ENCODE measurements around the gene ZNF564.
"Not testable (repeated sequence)": the region's sequence is repeated elsewhere in the genome, so short reads cannot be mapped to it uniquely, and the experiment has no call there.

ZNF564 gene

GRCh38 chr19:12496480-12496879 is 54.8 kb downstream of the ZNF564 start:
- no peak for DNase-seq (ENCODE audit: low read depth)

GRCh38 chr19:12495002-12495802 is 56.1 kb downstream of the ZNF564 start:
- peak; percentile 63 for DNase-seq (ENCODE audit: low read depth)

- no peak for DNase-seq (ENCODE audit: low read depth)
Observed at GRCh38 chr19:12494260-12494860, 56.9 kb downstream of the ZNF564 start.

GRCh38 chr19:12486265-12486783 is 65.0 kb downstream of the ZNF564 start:
- not testable (repeated sequence) for DNase-seq (ENCODE audit: low read depth)

GRCh38 chr19:12485571-12485970 is 65.7 kb downstream of the ZNF564 start:
- no peak for DNase-seq (ENCODE audit: low read depth)

- DNase-seq (ENCODE audit: low read depth): no peak
Observed at GRCh38 chr19:12485052-12485416, 66.2 kb downstream of the ZNF564 start.

- DNase-seq (ENCODE audit: low read depth): peak; percentile 62
Observed at GRCh38 chr19:12484371-12485051, 66.8 kb downstream of the ZNF564 start, which contains the start of gene ZNF709. TSS of gene ZNF709 (minus strand) at chr19:12484816. CDS start at chr19:12484657, 159 bp downstream.

- DNase-seq (ENCODE audit: low read depth): no peak
Observed at GRCh38 chr19:12484011-12484370, 67.3 kb downstream of the ZNF564 start.

GRCh38 chr19:12482509-12482886 is 68.8 kb downstream of the ZNF564 start:
- DNase-seq (ENCODE audit: low read depth): no peak

GRCh38 chr19:12481781-12482508 is 69.3 kb downstream of the ZNF564 start:
- no peak for DNase-seq (ENCODE audit: low read depth)

- DNase-seq (ENCODE audit: low read depth): no peak
Observed at GRCh38 chr19:12478234-12478941, 72.9 kb downstream of the ZNF564 start.

All from GM04504 (cell line).